NCI-H2171 (cell line): Measurements from ENCODE around the gene NUP153.

Experiments
- DNase-seq: peaks from one replicate; lab custom pipeline; 2025; lab: John Stamatoyannopoulos, UW

The NUP153 gene

GRCh38 chr6:17662585-17662984 is 44.1 kb downstream of the NUP153 start:
- DNase-seq: no peak

DNA sequence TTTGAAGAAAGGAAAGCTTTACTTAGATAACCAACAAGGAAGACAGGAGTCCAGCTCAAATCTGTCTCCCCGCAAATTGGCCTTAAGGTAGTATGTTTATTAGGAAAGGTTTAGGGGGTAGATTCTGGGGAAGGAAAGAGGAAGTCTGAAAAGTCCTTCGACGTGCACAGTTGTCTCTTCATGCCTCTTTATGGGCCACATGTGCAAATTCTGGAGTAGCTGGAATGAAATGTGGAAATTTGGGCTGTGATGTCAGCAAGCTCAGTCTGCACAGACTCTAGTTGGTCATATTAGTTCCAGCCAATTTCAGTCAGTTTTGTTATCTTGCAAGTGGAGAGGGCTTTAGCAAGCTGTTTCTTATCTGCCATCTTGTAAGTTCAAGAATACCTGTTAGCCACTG is 50.1 kb downstream of the NUP153 start:
- DNase-seq: no peak

DNA sequence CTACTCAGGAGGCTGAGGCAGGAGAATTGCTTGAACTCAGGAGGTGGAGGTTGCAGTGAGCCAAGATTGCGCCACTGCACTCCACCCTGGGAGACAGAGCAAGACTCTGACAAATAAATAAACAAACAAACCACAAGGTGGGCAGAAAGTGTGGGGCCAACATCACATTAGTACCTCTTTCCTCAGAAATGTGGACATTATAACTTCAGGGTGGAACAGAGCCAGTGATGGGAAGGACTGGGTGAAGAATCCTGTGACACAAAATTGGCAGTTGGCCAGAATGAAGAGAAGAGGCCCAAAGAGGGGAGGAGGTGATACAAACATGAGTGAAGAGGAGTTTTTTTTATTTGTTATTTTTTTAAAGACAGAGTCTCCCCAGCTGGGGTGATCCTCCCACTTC is 50.6 kb downstream of the NUP153 start:
- DNase-seq: no peak

- DNase-seq: no peak
These were observed 53.4 kb downstream of the NUP153 start for GRCh38 chr6:17653198-17653882.

GRCh38 chr6:17650656-17651309 is 55.9 kb downstream of the NUP153 start:
- DNase-seq: no peak

GRCh38 chr6:17648745-17649144 is 58.0 kb downstream of the NUP153 start:
- no peak for DNase-seq

DNA sequence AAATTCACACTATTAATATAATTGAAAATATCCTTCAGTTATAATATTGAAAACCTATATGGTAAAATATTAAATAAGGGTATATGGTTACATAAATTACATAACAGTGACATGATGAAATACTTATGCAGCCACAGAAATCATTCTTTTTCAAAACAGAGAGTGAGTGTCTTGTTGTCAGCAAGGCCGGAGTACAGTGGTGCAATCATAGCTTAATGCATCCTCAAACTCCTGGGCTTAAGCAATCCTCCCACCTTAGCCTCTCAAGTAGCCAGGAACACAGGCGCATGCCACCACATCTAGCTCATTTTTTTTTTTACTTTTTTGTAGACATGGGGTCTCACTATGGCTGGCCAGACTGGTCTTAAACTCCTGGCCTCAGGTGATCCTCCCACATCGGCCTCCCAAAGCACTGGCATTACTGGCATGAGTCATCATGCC is 66.2 kb downstream of the NUP153 start:
- no peak for DNase-seq

DNA sequence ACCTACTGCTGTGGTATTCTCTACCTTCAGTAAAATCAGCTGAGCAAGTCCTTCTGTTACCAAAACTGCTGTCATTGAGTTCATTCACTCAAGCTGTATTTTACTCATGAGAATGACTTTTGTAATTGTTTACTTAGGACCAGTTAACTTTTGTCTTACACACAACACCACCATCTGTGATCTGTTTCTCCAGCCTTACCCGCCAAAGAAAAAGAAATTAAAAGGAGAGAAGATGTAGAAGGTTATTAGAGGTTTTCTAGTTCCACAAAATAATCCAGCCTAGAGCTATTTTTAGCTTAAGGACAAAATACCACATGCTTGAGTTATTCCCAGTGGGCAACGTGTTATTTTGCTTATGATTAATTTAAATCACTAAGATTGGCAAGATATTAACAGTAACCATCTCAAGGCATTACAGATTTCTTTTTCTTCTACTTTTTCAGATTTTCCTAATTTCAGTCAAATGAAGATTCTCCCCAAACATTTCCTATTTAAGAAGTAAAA is 68.5 kb downstream of the NUP153 start:
- DNase-seq: no peak

GRCh38 chr6:17635568-17635967 is 71.2 kb downstream of the NUP153 start:
- no peak for DNase-seq

- no peak for DNase-seq
These were observed 73.1 kb downstream of the NUP153 start for GRCh38 chr6:17633465-17634188.

- DNase-seq: no peak
These were observed 73.8 kb downstream of the NUP153 start for GRCh38 chr6:17632934-17633333.

DNA sequence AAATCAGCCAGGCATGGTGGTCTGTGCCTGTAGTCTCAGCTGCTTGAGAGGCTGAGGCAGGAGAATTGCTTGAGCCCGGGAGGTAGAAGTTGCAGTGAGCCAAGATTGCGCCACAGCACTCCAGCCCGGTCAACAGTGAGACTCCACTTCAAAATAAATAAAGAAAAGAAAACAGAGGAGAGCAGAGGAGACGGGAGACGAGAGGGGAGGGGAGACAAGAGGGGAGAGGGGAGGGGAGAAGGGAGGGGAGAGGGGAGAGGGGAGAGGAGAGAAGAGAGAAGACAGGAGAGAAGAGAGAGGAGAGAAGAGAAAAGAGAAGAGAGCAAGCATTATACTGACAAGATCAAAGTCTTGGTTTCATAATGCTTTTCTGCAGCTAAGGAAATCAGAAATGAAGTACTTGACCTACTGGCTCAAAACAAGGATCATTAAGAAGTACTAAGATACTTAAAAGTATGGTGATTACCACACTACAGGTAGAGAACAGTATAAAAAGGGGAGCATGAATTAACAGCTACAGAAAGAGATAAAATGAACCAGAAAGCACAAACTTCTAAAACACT is 76.1 kb downstream of the NUP153 start:
- no peak for DNase-seq

DNA sequence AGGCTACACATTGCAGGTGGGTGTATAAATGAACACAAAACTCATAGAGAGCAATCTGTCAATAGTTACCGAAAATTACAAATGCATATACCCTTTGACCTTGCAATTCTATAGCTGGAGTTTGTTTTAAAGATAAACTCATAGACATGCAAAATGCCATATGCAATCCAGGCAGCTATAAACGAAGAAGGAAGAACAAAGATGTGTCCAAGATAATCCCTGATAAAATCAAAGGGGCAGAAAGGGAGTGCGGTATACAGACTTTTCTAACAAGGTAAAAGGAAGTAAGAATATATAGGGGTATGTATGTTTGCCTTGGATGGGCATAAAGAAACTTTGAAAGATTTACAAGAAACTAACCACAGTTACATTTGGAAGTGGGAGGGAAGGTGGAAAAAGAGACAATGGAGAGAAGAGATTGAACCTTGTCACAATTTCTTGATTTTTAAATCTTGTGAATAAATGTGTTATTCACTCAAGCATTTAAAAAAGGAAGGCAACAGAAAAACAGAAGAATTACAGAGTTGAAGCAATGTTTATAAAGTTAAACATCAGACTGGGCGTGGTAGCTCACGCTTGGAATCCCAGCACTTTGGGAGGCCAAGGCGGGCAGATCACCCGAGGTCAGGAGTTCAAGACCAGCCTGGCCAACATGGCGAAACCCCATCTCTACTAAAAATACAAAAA is 76.8 kb downstream of the NUP153 start:
- no peak for DNase-seq

DNA sequence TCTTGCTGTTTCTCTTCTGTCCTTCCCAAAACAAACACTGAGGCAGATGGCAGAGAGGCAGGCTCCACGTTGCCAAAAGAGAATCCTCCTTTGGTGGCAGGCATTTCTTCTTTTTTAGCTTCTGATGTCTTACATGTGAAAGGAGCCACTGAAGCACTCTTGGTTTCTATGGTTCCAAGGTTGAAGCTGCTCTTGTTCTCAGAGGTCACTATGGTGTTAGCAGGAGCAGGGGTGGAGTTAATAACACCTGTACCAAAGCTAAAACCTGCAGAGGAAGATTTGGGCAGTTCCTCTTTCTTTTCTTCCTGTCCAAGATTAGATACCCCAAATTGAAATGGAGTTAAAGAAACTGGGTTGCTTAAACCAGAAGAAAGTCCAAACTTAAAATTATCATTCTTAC is 77.9 kb downstream of the NUP153 start:
- DNase-seq: no peak

GRCh38 chr6:17624396-17624795 is 82.3 kb downstream of the NUP153 start:
- no peak for DNase-seq

DNA sequence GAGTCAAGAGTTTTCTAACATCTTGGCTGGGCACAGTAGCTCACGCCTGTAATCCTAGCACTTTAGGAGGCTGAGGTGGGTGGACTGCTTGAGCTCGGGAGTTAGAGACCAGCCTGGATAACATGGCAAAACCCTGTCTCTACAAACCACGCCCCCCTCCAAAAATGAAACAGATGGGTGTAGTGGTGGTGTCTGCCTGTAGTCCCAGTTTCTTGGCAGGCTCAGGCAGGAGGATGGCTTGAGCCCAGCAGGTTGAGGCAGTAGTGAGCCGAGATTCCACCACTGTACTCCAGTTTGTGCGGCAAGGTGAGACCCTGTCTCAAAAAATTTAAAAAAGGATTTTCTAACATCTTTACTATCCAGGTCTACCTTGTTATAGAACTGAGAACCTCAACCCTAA is 84.6 kb downstream of the NUP153 start:
- DNase-seq: no peak

DNA sequence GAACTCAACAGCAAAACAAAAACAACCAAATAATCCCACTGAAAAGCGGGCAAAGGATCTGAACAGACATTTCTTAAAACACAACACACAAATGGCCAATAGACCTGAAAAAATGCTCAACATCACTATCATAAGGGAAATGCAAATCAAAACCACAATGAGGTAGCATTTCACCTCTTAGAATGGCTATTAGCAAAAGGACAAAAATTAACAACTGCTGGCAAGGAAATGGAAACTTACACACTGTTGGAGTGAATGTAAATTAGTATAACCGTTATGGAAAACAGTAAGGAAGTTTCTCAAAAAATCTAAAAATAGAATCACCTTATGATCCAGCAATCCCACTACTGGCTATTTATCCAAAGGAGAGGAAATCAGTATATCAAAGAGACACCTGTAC is 85.7 kb downstream of the NUP153 start:
- no peak for DNase-seq

DNA sequence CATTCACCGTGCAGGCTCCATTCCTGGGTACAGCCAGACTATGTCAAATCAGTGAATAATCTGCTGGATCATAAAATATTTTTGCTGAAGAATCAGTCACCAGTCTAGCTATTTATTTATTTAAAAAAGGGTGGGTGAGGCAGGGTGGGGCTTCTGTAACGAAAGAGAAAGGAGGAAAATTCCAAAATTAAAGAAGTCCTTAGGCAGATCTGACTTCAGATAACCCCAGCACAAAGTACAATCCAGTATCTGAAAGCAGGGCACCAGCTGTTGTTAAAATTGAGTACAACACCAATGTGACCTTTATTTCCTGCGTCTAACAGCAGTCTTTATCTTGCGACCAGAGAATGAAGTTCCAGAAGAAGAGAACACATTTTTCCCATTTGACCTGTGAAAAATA is 90.9 kb downstream of the NUP153 start:
- no peak for DNase-seq

GRCh38 chr6:17612048-17612447 is 94.7 kb downstream of the NUP153 start:
- DNase-seq: no peak

DNA sequence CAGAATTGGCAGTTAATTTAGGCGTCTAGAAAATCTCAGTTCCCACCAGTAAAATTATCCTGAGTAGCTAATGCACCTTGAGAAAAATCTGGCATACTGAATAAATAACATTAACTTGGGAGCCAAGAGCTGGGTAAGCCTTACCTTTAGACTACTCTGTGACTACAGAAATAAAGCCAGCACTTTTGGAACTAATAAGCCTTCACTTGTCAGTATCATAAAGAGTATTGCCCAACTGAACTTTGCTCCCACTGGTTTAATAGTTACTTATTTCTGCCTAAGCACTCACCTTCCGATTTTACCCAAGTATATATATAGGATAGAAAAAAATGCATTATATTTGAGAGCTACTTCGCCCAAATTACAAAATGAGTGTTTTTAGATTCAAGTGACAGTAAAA is 95.9 kb downstream of the NUP153 start:
- no peak for DNase-seq

DNA sequence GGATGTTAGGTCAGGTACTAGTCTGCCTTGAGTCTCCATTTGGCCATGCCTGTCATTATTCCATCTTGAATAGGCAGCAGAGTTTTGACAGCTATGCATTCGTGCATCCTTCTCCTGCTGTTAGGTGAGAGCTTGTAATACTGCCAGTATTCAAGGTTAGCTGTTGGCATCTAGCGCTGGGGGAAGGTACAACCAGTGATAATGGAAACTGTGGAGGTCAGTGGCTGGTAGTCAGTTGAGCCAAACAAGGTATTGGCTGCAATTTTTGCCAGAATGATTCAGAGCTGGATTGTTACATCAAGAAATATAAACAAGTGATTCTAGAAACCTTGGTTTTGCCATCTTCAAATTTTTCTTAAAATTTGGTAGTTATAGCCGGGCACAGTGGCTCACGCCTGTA is 100.1 kb downstream of the NUP153 start:
- DNase-seq: no peak

- DNase-seq: no peak
These were observed 103.8 kb downstream of the NUP153 start for GRCh38 chr6:17602888-17603287.
